IMR-90 (cell line): ENCODE results near the gene MGAT5. TPM values are rescaled to one million over a fixed set of nuclear protein-coding genes. Genes with fewer than 3 reads are reported as not detected.

ENCODE experiments used
- ATAC-seq: fragments of 200-7000 bp; cut with Tn5 transposase; 2 replicates; pipeline ENCODE4 v1.9.1; 2020; ENCODE audit warnings: low read depth, mild to moderate bottlenecking, moderate library complexity
- BruUV-seq: library from RNA; stranded (reverse); fragments of 400-500 nt; replicated peaks from 2 replicates; lab custom pipeline; 2021; lab: Mats Ljungman, UMichigan
- CTCF ChIA-PET: fragments of 300-600 bp; formaldehyde crosslinking; extraction: SDS; loops from one replicate; lab custom pipeline; 2021; ENCODE audit warnings: antibody characterized with exemption; lab: Yijun Ruan, JAX
- POLR2A ChIA-PET: fragments of 300-600 bp; sonication (Branson Sonifier 250); formaldehyde crosslinking; loops from one replicate; lab custom pipeline; 2022; ENCODE audit warnings: antibody characterized with exemption; ENCODE audit not compliant: unreplicated experiment; lab: Charles Lee
- DNase-seq: peaks from one replicate; pipeline ENCODE4 v3.0.0; 2013
- H2AFZ ChIP-seq: replicated peaks from 2 replicates; pipeline ENCODE3; 2013; ENCODE audit warnings: low read length, mild to moderate bottlenecking; ENCODE audit not compliant: poor library complexity
- H2AK5ac ChIP-seq: 2 replicates; pipeline ENCODE4 v1.6.1; 2013; ENCODE audit warnings: low read depth, low read length, inconsistent platforms
- H2AK9ac ChIP-seq: replicated peaks from 2 replicates; pipeline ENCODE3; 2013; ENCODE audit warnings: mild to moderate bottlenecking, low read depth, low read length, moderate library complexity; ENCODE audit not compliant: poor library complexity
- H2BK120ac ChIP-seq: 2 replicates; pipeline ENCODE4 v1.6.1; 2013; ENCODE audit warnings: low read depth, low read length, inconsistent platforms
- H2BK15ac ChIP-seq: 3 replicates; pipeline ENCODE4 v1.6.1; 2013; ENCODE audit warnings: low read depth, low read length, inconsistent platforms
- H2BK20ac ChIP-seq: 2 replicates; pipeline ENCODE4 v1.6.1; 2013; ENCODE audit warnings: low read depth, mild to moderate bottlenecking, inconsistent platforms, low read length, moderate library complexity
- H2BK5ac ChIP-seq: 2 replicates; pipeline ENCODE4 v1.6.1; 2013; ENCODE audit warnings: mild to moderate bottlenecking, low read depth, low read length, inconsistent platforms; ENCODE audit not compliant: poor library complexity, severe bottlenecking
- H3K14ac ChIP-seq: replicated peaks from 2 replicates; pipeline ENCODE4 v1.6.1; 2013; ENCODE audit warnings: low read depth, low read length, inconsistent platforms
- H3K18ac ChIP-seq: 2 replicates; pipeline ENCODE4 v1.6.1; 2013; ENCODE audit warnings: low read depth, low read length, control low read depth
- H3K23ac ChIP-seq: 2 replicates; pipeline ENCODE4 v1.6.1; 2013; ENCODE audit warnings: low read depth, low read length, inconsistent platforms
- H3K27ac ChIP-seq: 2 replicates; pipeline ENCODE4 v1.5.1; 2013; ENCODE audit warnings: mild to moderate bottlenecking, control low read depth, low read length; ENCODE audit not compliant: insufficient read depth
- H3K27me3 ChIP-seq: 2 replicates; pipeline ENCODE4 v1.6.1; 2013; ENCODE audit warnings: low read length; ENCODE audit not compliant: control insufficient read depth, insufficient read depth
- H3K36me3 ChIP-seq: 2 replicates; pipeline ENCODE4 v1.6.1; 2013; ENCODE audit warnings: low read length, mixed read lengths; ENCODE audit not compliant: control insufficient read depth, insufficient read depth
- H3K4ac ChIP-seq: 2 replicates; pipeline ENCODE4 v1.6.1; 2013; ENCODE audit warnings: low read depth, low read length, inconsistent platforms
- H3K4me1 ChIP-seq: 2 replicates; pipeline ENCODE4 v1.6.1; 2013; ENCODE audit warnings: low read length, mixed read lengths; ENCODE audit not compliant: control insufficient read depth, insufficient read depth
- H3K4me2 ChIP-seq: 2 replicates; pipeline ENCODE4 v1.6.1; 2013; ENCODE audit warnings: low read depth, mild to moderate bottlenecking, control low read depth, low read length, moderate library complexity
- H3K4me3 ChIP-seq: 2 replicates; pipeline ENCODE4 v1.5.1; 2013; ENCODE audit warnings: low read depth, mild to moderate bottlenecking, control low read depth, low read length, moderate library complexity; ENCODE audit not compliant: insufficient read depth
- H3K56ac ChIP-seq: 2 replicates; pipeline ENCODE4 v1.6.1; 2013; ENCODE audit warnings: low read length, inconsistent platforms; ENCODE audit not compliant: insufficient read depth; ENCODE audit errors: extremely low read depth
- H3K79me1 ChIP-seq, 2 experiments: 2 replicates each; pipeline ENCODE4 v1.6.1; 2013; ENCODE audit warnings: low read length in 2 of 2, inconsistent platforms in 1 of 2, low read depth in 1 of 2
- H3K9ac ChIP-seq: 2 replicates; pipeline ENCODE4 v1.6.1; 2013; ENCODE audit warnings: low read depth, low read length, control low read depth
- H3K9me1 ChIP-seq: 2 replicates; pipeline ENCODE4 v1.6.1; 2013; ENCODE audit warnings: low read length, inconsistent platforms; ENCODE audit not compliant: insufficient read depth
- H3K9me3 ChIP-seq: 2 replicates; pipeline ENCODE4 v1.6.1; 2013; ENCODE audit warnings: low read length; ENCODE audit not compliant: control insufficient read depth, insufficient read depth
- H4K20me1 ChIP-seq: 2 replicates; pipeline ENCODE4 v1.6.1; 2013; ENCODE audit warnings: low read length, inconsistent platforms; ENCODE audit not compliant: insufficient read depth
- H4K5ac ChIP-seq: 2 replicates; pipeline ENCODE4 v1.6.1; 2013; ENCODE audit warnings: mild to moderate bottlenecking, low read depth, low read length, control low read depth
- H4K8ac ChIP-seq, 2 experiments: 2 replicates each; pipeline ENCODE4 v1.6.1; 2013; ENCODE audit warnings: low read depth in 2 of 2, low read length in 2 of 2, control low read depth in 1 of 2, inconsistent platforms in 1 of 2
- H4K91ac ChIP-seq: 2 replicates; pipeline ENCODE4 v1.6.1; 2013; ENCODE audit warnings: low read depth, low read length, inconsistent platforms; ENCODE audit not compliant: insufficient read depth
- BHLHE40 ChIP-seq: fragments of 150-350 bp; IDR thresholded peaks from 2 replicates; pipeline ENCODE4 v1.6.1; 2016; ENCODE audit warnings: mild to moderate bottlenecking, low read depth, low read length
- CEBPB ChIP-seq: IDR thresholded peaks from 2 replicates; pipeline ENCODE4 v1.6.1; 2012; ENCODE audit warnings: low read depth, low read length, improper control_type of control experiment
- CHD1 ChIP-seq: IDR thresholded peaks from 2 replicates; pipeline ENCODE4 v1.6.1; 2012; ENCODE audit warnings: low read depth, low read length, improper control_type of control experiment
- FOS ChIP-seq: fragments of 150-350 bp; IDR thresholded peaks from 2 replicates; pipeline ENCODE4 v1.6.1; 2016; ENCODE audit warnings: low read depth, low read length
- MAFK ChIP-seq: IDR thresholded peaks from 2 replicates; pipeline ENCODE4 v1.6.1; 2012; ENCODE audit warnings: low read depth, low read length, improper control_type of control experiment
- MAZ ChIP-seq: IDR thresholded peaks from 2 replicates; pipeline ENCODE4 v1.6.1; 2012; ENCODE audit warnings: low read depth, mild to moderate bottlenecking, low read length, improper control_type of control experiment, moderate library complexity, borderline replicate concordance
- MXI1 ChIP-seq: IDR thresholded peaks from 2 replicates; pipeline ENCODE4 v1.6.1; 2012; ENCODE audit warnings: low read depth, mild to moderate bottlenecking, low read length, moderate library complexity, borderline replicate concordance
- NFE2L2 ChIP-seq: fragments of 150-350 bp; IDR thresholded peaks from 2 replicates; pipeline ENCODE4 v1.6.1; 2016; ENCODE audit warnings: low read depth, mild to moderate bottlenecking, low read length
- POLR2A ChIP-seq: IDR thresholded peaks from 2 replicates; pipeline ENCODE4 v1.6.1; 2012; ENCODE audit warnings: mild to moderate bottlenecking, low read depth, low read length
- RAD21 ChIP-seq: IDR thresholded peaks from 2 replicates; pipeline ENCODE4 v1.6.1; 2012; ENCODE audit warnings: low read length, improper control_type of control experiment
- RCOR1 ChIP-seq: IDR thresholded peaks from 2 replicates; pipeline ENCODE4 v1.6.1; 2012; ENCODE audit warnings: mild to moderate bottlenecking, low read length, improper control_type of control experiment; ENCODE audit not compliant: insufficient replicate concordance
- RFX5 ChIP-seq: IDR thresholded peaks from 2 replicates; pipeline ENCODE4 v1.8.0; 2012; ENCODE audit warnings: low read depth, mild to moderate bottlenecking, low read length, moderate library complexity
- SMC3 ChIP-seq: fragments of 150-350 bp; IDR thresholded peaks from 2 replicates; pipeline ENCODE4 v1.6.1; 2016; ENCODE audit warnings: low read depth, mild to moderate bottlenecking, antibody characterized with exemption, low read length, moderate library complexity
- WGBS, 2 experiments: methylation state at CpG; one replicate each; pipeline versions ENCODE4 v1.1.5 to v1.1.7; 2013; ENCODE audit warnings: missing lambda C conversion rate in 2 of 2; ENCODE audit not compliant: insufficient read length in 1 of 2; ENCODE audit errors: extremely low coverage in 2 of 2; 5-methylcytosine and 5-hydroxymethylcytosine counted together
- dilution Hi-C: fragments of 300-500 bp; cut with HindIII; formaldehyde crosslinking; loops from one replicate; pipeline ENCODE4 v1.14.3; 2018; ENCODE audit warnings: low sequenced_read_pairs; ENCODE audit not compliant: unreplicated experiment
- in situ Hi-C: fragments of 300-500 bp; cut with MboI; formaldehyde crosslinking; loops from 3 replicates; pipeline ENCODE4 v1.14.3; 2019; ENCODE audit warnings: low sequenced_read_pairs, inconsistent platforms, mixed read lengths
- intact Hi-C: fragments of 100-400 bp; cut with micrococcal nuclease; formaldehyde crosslinking; loops from 2 replicates; pipeline ENCODE4 v1.10.0; 2022
- polyA plus RNA-seq, 3 experiments: library from polyadenylated mRNA; depleted of rRNA; stranded (reverse); fragments of >200 nt; gene quantifications; 2 replicates each; pipeline ENCODE4 v1.2.3, GENCODE V29; 2012; ENCODE audit warnings: low replicate concordance in 1 of 3
- total RNA-seq: library from RNA; depleted of rRNA; stranded (reverse); fragments of >200 nt; gene quantifications from 2 replicates; pipeline ENCODE4 v1.2.3, GENCODE V29; 2012
- TF ChIP-seq, protein P1 (sequence below): fragments of 150-350 bp; IDR thresholded peaks from 2 replicates; pipeline ENCODE4 v1.6.1; 2016; ENCODE audit warnings: low read depth, mild to moderate bottlenecking, low read length, moderate library complexity, borderline replicate concordance
- TF ChIP-seq, protein P2 (sequence below): conservative IDR thresholded peaks from 2 replicates; pipeline ENCODE4 v1.5.1; 2012; ENCODE audit warnings: mild to moderate bottlenecking, low read depth, low read length, improper control_type of control experiment
- TF ChIP-seq, protein P3 (sequence below): fragments of 150-350 bp; IDR thresholded peaks from 2 replicates; pipeline ENCODE4 v1.6.1; 2017; ENCODE audit warnings: mild to moderate bottlenecking, antibody characterized with exemption, low read length, low read depth

Gene MGAT5
- total and polyA plus RNA-seq, 2 of the 4 experiments (the other 2 are of a cell fraction), result 22.9 to 59.9 TPM

DNA sequence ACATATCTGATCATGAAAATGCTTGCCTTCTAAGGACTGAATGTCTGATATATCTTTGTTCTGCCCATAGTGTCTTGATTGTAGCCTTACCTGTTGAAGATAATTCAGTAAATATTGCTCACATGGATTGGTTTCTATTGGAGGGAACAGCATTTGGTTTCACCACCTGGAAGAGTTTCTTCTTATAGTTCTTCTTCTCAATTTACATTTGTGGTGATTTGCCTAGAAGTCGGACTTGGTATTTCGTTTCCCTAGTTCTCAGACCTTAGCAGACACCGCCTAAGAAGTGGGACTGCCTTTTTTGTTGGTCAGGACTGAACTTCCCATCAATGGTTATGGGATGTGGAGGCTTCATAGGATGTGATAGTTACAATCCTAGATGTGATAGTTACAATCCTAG is 20.2 kb downstream of the MGAT5 start:
- H3K27ac ChIP-seq, result no peak overlapping the region
- intact Hi-C loops (no loop called here), dilution Hi-C loops (no loop called here), in situ Hi-C loops (no loop called here)
- H2BK20ac ChIP-seq, result no peak overlapping the region
- no peaks in the 10 kb centered on the region for H3K9me3 ChIP-seq
- H3K4me3 ChIP-seq, result no peak overlapping the region
- no peak overlapping the region for H2BK5ac ChIP-seq
- peaks cover 16% of the 10 kb centered on the region; the same call in 1 of the 2 replicates for H4K20me1 ChIP-seq
- DNase-seq (no peak), ATAC-seq (no peak)
- no TSS peak for BruUV-seq
- TF ChIP-seq MAFK (no peak), NFE2L2 (no peak), RCOR1 (no peak), CHD1 (no peak), SMC3 (no peak), BHLHE40 (no peak), MXI1 (no peak), RFX5 (no peak), FOS (no peak), MAZ (no peak), RAD21 (no peak), POLR2A (no peak), CEBPB (no peak)
- TF ChIP-seq, protein P1, sequence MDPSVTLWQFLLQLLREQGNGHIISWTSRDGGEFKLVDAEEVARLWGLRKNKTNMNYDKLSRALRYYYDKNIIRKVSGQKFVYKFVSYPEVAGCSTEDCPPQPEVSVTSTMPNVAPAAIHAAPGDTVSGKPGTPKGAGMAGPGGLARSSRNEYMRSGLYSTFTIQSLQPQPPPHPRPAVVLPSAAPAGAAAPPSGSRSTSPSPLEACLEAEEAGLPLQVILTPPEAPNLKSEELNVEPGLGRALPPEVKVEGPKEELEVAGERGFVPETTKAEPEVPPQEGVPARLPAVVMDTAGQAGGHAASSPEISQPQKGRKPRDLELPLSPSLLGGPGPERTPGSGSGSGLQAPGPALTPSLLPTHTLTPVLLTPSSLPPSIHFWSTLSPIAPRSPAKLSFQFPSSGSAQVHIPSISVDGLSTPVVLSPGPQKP, result no peak
- TF ChIP-seq, protein P2, sequence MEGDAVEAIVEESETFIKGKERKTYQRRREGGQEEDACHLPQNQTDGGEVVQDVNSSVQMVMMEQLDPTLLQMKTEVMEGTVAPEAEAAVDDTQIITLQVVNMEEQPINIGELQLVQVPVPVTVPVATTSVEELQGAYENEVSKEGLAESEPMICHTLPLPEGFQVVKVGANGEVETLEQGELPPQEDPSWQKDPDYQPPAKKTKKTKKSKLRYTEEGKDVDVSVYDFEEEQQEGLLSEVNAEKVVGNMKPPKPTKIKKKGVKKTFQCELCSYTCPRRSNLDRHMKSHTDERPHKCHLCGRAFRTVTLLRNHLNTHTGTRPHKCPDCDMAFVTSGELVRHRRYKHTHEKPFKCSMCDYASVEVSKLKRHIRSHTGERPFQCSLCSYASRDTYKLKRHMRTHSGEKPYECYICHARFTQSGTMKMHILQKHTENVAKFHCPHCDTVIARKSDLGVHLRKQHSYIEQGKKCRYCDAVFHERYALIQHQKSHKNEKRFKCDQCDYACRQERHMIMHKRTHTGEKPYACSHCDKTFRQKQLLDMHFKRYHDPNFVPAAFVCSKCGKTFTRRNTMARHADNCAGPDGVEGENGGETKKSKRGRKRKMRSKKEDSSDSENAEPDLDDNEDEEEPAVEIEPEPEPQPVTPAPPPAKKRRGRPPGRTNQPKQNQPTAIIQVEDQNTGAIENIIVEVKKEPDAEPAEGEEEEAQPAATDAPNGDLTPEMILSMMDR, result no peak
- TF ChIP-seq, protein P3, sequence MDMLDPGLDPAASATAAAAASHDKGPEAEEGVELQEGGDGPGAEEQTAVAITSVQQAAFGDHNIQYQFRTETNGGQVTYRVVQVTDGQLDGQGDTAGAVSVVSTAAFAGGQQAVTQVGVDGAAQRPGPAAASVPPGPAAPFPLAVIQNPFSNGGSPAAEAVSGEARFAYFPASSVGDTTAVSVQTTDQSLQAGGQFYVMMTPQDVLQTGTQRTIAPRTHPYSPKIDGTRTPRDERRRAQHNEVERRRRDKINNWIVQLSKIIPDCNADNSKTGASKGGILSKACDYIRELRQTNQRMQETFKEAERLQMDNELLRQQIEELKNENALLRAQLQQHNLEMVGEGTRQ, result no peak
- POLR2A ChIA-PET, result no interaction called here
- H2AFZ ChIP-seq, result no peak overlapping the region
- H3K14ac ChIP-seq, result no peak overlapping the region
- H2AK9ac ChIP-seq, result no peak overlapping the region
- peaks cover 15% of the 10 kb centered on the region for H3K9me1 ChIP-seq
- no CpG with 5 or more reads among the region's 3 CpGs for WGBS, 2 experiments
- H3K4me1 ChIP-seq, result peaks cover 2% of the 10 kb centered on the region; the same call in 1 of the 2 replicates
- peaks cover 26 to 59% of the 10 kb centered on the region in 2 experiments for H3K79me1 ChIP-seq
- H3K18ac ChIP-seq, result no peak overlapping the region
- H3K4me2 ChIP-seq, result no peak overlapping the region
- H4K5ac ChIP-seq, result no peak overlapping the region
- no peak overlapping the region for H2BK120ac ChIP-seq
- no peak overlapping the region for H4K8ac ChIP-seq
- H3K36me3 ChIP-seq, result peaks cover 18% of the 10 kb centered on the region
- CTCF ChIA-PET, result no interaction called here
- H2BK15ac ChIP-seq, result no peak overlapping the region
- H3K56ac ChIP-seq, result no peak overlapping the region
- H3K9ac ChIP-seq, result no peak overlapping the region
- no peak overlapping the region for H4K91ac ChIP-seq
- H2AK5ac ChIP-seq, result no peak overlapping the region
- H3K27me3 ChIP-seq, result no peaks in the 10 kb centered on the region
- H3K4ac ChIP-seq, result no peak overlapping the region
- no peak overlapping the region for H3K23ac ChIP-seq
